Stimulated activated CD4-positive, alpha-beta T cell treated with anti-CD3 and anti-CD28 coated beads, TNF-alpha, amount 100 ng/mL, for 24 hours (primary cell): Measurements from ENCODE around the gene ABCC10.
"Not testable (repeated sequence)": the region's sequence is repeated elsewhere in the genome, so short reads cannot be mapped to it uniquely, and the experiment has no call there.

Source experiments
- DNase-seq, 3 experiments: peaks; one replicate each; pipeline ENCODE4 v3.0.0-alpha.2; 2020; ENCODE audit warnings: low read depth in 3 of 3

ABCC10 gene

DNA sequence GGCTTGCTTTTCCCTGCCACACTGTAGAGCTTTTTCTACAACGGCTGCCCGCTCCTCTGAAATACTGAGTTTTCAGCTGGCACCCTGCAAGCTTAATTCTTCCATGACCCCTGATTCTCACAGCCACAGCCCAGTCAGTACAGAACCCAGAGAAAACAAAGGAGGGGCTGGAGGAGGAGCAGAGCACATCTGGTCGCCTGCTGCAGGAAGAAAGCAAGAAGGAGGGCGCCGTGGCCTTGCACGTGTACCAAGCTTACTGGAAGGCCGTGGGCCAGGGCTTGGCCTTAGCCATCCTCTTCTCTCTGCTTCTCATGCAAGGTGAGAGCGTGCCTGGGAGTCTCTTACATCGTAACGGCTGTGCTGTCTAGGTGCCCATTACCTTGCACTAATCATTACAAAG is 16.7 kb downstream of the ABCC10 start:
- DNase-seq, result no peak

DNA sequence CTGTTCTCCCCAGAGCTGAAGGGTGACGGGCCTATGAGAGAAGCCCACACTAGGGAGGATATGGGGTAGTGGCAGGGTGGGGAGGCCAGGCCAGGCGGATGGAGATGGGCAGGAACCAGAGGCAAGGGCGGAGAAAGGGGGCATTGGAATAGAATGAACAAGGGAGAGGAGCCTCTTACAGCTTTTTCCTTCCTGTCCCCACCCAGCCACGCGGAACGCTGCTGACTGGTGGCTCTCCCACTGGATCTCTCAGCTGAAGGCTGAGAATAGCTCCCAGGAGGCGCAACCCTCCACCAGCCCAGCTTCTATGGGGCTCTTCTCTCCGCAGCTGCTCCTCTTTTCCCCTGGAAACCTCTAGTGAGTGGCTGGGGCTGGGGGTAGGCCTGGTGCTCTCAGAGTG is 17.2 kb downstream of the ABCC10 start:
- no peak for DNase-seq

DNA sequence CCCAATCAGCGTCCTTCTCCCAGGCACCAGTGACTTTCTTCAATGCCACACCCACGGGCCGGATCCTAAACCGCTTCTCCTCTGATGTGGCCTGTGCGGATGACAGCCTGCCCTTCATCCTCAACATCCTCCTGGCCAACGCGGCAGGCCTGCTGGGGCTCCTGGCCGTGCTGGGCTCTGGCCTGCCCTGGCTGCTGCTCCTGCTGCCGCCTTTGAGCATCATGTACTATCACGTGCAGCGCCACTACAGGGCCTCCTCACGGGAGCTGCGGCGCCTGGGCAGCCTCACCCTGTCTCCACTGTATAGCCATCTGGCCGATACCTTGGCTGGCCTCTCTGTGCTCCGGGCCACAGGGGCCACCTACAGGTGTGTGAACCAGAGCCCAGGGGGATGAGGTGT is 18.2 kb downstream of the ABCC10 start:
- DNase-seq, result no peak

DNA sequence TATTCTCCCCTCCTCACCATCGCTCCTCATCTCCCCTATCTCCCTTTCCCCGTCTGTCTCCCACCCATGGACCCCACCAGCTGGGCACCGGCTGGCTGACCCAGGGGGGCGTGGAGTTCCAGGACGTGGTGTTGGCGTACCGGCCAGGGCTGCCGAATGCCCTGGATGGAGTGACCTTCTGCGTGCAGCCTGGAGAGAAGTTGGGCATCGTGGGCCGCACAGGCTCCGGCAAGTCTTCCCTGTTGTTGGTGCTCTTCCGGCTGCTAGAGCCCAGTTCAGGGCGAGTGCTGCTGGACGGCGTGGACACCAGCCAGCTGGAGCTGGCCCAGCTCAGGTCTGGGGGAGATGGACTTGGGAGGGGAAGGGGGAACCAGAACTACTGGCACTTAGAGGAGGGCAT is 20.3 kb downstream of the ABCC10 start:
- DNase-seq, result no peak

DNA sequence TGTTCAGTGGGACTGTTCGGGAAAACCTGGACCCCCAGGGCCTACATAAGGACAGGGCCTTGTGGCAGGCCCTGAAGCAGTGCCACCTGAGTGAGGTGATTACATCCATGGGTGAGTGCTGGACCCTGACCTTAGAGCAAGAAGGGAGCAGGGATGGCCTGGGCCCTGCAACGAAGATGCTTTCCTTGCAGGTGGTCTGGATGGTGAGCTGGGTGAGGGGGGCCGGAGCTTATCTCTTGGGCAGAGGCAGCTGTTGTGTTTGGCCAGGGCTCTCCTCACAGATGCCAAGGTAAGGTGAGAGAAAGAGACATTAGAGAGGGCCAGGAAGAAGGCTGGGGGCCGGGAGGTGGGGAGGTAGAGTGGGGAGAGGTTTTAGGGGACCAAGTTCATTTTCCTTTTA is 21.6 kb downstream of the ABCC10 start:
- no peak for DNase-seq

DNA sequence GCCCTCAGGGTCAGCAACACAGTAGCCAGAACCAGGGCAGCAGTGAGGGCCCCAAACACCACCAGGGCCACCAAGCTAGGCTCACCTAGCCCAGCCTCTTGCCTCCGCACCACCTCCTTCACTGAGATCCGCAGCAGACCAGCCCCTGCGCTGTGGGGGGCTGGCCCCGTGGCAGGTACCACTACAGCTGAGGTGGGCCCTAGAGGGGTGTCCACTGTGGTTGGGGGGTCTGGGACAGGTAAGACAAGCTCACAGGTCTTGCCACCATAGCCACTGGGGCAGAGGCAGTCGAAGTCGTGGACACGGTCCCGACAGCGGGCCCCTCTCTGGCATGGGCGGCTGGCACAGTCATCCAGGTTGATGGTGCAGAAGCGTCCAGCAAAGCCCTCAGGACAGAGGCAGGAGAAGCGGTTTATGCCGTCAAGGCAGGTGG is 23.4 kb downstream of the ABCC10 start:
- no peak for DNase-seq

DNA sequence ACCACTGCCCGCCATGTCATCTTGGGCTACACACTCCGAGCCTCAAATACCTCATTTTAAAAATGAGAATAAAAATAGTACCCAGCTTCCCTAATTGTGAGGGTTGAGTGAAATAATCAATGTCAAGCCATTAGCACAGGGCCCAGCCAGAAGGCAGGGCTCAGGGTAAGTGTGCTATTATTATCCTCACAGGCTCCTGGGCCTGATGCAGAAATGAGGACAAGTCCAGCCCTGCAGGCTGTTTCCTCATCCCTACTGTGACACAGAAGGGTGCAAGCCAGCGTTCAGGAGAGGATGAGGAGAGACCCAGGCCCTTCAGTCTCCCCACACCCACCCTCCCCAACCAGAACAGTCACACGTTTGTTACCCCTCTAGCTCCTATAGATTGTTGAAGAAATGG is 24.0 kb downstream of the ABCC10 start:
- no peak for DNase-seq

DNA sequence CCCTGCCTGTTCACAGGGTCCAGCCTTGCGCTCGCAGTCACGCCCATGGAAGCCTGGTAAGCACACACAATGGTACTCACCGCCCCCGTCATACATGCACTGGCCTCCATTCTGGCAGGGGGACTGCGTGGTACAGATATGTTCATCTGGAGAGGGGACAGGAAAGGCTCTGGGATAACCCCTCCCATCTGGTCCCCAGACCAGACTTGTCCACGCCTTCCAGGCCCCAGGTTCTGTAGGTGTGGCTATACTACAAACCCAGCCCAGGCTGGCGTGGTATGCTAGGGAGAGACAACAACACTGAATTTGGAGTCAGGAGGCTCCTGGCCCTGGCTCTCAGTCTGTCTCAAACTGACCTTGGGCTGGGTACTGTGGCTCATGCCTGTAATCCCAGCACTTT is 24.6 kb downstream of the ABCC10 start:
- no peak for DNase-seq

DNA sequence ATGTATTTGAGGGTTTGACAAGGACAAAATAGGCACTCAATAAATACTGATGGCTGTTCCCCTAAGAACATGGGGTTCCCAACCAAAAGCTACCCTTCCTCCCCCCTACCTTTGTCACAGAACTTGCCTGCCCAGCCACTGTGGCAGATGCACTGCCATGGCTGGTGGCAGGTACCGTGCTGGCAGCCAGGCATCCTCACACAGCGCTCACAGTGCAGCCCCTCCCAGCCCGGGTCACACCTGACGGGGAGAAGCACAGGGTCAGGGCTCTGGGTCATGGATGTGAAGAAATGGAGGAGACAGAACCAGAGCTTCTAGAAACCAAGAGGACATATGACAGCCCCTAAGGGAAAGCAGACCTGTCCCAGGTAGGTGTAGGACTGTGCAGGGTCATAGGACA is 25.6 kb downstream of the ABCC10 start:
- DNase-seq, result no peak

DNA sequence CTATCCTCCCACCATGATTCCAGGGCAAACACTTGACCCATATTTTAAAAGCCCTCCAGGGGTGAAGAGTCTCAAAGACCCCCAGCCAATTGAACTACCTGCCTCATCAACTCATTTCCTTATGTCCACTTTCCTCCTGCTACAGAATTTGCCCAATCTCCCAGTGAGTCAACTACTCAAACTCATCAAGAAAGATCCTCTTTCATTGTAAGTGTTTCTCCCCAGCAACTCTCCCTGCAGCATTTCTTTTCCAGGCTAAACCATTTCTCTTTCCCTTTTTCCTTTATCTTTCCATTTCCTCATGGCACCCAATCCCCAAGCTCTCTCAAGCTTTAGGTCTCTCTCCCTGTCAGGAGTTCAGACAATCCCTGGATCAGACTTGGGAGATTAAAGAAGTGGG is 26.5 kb downstream of the ABCC10 start:
- no peak for DNase-seq

DNA sequence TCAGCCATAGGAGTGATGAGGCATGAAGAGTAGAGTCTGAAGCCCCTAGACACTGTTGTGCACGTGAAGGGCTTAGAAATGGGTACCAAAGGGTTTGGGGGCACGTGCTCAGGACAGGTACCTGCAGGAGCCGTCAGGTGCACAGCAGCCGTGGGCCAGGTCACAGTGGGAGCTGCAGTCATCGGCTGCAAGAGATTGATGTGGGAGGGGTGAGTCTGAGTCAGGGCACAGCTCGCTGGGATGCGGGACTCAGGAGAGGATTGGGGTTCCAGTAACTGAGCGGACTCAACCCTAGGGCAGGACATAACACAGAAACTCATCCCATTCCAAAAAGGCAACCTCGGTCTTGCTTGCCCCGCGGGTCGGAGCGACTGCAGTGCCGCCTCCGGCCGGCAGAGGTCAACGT is 27.0 kb downstream of the ABCC10 start:
- DNase-seq, result peak; percentile 33 to 73 (median 37)

DNA sequence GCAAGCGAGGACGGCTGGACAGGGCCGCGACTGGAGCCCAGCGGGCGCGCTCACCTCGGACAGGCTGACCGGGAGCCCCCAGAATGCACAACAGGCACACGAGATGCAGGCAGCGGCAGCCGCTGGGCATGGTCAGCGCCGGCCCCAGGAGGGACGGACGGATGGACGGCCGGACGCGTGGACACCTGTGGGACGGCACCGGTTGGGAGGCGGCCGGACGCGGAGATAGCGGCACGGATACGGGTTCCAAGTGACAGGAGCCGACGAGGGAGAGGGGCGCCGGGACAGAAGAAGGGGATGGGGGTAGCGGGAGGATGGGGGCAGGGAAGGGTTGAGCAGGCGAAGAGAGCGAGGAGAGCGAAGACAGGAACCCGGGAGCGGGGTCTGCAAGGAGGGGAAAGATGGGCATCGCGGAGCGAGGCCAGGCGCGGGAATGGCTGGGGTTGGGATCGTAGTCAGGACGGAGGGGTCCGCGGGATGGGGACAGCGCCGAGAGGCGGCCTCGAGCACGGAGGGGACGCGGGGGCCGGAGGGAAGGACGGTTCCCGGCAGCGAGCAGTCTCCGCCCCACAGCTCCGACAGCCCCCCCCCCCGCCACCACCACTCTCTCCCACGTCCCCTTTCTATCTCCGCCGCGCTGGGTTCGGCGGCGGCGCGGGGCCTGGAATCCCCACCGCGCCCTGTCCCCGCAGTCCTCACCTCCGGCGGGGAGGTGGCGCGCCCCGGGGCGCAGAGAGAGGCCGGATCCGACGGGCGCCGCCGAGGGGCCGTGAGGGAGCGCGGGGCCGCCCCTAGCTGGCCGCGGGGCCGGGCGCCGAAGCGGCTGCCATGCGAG is 27.6 kb downstream of the ABCC10 start:
- DNase-seq, result peak in 2 of 3 experiments; percentile 11 to 29

DNA sequence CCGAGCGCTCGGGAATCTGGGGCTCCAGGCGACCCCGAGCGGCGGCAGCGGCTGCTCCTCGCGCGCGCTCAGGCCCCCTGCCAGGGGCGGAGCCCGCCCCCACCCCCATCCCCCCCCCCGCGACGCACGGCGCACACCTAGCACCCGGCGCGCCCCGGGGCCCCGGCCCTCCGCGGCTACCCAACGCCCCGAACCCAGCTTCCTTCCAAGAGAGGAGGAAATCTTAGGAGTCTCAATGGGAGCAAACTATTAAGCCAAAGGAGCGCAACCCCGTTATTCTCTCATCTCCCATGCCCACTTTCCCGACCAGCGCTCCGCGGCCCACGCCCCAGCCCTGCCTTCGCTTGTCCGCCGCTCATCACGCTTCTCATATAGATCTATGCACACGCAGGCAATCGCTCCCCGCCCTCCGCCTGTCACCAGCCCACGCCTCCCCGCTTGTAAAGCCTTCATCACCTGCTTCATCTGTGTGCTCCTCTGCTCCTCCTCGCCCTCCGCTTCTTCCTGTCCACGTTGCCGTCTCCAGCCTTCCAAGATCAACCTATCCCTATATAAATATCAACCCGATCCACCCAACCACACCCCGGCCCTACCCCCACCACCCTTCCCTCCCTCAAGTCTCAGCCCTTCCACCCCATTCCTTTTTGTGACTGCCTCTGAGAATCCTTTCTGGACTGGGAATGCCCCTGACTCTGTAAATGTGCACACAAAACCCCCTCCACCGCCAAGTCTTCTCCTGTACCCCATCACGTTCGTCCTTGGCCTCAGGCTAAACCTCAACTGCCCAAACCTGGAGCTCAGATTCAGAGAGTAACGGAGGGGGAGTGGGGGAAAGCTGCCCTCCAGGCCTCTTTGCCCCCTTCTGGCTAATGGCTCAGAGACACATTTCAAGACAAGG is 28.4 kb downstream of the ABCC10 start, which contains the start of gene DLK2:
DLK2 (minus strand) TSS at position 18 of the 898 bp plus-strand sequence. CDS start 723 bp downstream, outside the sequence.
- DNase-seq, result peak in 2 of 3 experiments; percentile 29 to 58

DNA sequence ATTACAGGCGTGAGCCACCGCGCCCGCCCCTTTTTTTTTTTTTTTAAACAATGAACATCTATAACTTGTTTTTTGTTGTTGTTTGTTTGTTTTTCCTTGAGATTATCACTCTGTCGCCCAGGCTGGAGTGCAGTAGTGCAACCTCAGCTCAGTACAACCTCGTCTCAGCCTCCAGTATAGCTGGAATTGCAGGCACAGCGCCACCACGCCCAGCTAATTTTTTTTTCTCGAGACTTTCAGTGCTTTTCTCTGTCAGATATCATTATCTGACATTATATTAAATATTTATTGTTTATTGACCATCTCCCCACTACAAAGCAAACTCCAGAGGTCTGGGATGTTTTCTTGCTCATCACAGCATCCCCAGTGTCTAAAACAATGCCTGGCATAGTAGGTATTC is 30.3 kb downstream of the ABCC10 start:
- no peak for DNase-seq

DNA sequence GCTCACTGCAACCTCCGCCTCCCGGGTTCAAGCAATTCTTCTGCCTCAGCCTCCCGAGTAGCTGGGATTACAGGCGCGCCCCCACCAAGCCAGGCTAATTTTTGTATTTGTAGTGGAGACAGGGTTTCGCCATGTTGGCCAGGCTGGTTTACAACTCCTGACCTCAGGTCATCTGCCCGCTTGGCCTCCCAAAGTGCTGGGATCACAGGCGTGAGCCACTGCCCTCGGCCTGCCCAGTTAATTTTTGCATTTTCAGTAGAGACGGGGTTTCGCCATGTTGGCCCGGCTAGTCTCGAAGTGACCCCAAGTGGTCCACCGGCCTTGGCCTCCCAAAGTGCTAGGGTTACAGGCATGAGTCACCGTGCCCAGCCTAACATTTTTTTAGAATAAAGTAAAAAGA is 30.8 kb downstream of the ABCC10 start:
- not testable (repeated sequence) for DNase-seq

DNA sequence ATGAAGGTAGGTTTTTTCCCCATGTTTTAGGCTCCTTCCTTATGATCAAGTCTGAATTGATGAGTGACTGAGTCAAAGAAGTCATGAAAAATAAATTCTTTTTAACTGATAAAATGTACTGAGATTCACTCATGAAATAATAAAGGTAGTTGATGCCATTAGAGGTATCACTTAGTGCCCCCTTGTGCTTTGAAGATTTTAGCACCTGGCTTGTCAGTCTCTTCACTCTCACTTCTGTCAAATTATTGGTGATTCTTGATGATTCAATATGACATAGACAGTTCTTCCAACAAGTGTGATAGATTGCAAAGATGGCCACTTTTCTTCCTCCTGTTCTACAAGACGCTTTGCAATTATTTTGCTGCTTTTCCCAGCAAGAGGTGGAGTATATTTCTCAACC is 32.2 kb downstream of the ABCC10 start:
- DNase-seq, result no peak

DNA sequence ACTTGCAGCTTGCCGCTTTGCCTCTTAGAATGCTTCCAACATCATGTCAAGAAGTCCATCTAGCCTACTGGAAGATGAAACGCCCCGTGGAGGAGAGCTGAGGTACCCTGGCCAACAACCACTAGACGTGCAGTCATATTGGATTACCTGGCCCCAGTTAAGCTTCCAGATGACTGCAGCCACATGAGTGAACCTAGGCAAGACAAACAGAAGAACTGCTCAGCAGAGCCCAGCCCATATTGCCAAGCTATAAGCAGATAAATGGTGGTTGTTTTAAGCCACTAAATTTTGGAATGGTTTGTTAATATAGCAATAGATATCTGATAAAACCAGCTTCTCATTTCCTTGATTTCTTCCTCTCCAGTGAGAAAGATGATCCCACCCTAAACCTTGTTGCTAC is 32.7 kb downstream of the ABCC10 start:
- no peak for DNase-seq

DNA sequence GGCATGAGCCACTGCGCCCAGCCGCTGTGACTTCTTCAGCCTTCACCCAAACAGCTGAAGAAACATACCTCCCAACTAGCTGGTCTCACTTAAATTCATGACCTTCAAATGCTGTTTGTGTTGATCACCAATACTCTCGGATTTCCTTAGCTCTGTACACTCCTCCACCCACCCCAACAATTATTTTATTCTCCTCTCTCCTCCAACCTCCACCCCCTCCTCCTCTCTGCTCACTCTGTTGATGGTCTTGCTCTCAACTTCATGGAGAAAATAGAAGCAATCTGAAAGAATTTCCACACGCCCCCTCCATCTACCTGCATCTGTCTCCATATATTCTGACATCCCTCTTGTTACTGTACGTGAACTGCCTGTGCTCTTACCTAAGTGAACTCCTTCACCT is 34.6 kb downstream of the ABCC10 start:
- no peak for DNase-seq

DNA sequence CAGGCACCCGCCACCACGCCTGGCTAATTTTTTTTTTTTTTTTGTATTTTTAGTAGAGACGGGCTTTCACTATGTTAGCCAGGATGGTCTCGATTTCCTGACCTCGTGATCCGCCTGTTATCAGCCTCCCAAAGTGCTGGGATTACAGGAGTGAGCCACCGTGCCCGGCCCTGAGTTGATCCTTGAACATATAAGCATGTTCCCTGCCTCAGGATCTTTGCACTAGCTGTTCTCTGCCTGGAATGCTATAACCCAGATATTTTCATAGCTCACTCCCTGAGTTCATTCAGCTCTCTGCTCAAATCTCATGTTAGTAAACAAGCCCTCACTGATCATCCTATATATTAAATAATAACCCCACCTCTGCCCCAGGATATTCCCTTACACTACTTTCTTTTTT is 37.0 kb downstream of the ABCC10 start:
- DNase-seq, result no peak

DNA sequence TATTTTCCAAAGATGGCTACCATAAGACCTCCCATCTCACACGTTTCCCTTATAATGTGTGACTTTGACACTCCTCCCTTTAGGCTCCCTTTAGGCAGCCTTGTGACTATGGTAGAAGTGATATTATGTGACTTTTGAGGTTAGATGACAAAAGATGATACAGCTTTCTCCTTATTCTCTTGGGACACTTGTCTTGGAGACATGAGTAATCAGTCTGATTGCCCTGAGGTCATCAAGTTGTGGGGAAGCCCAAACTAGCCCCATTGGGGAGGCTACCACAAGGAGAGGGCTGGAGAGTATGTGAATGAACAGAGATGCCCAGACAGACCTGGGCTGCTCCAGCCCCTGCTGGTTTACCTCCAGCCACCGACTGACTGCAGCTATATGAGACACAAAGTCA is 38.6 kb downstream of the ABCC10 start:
- DNase-seq, result no peak

DNA sequence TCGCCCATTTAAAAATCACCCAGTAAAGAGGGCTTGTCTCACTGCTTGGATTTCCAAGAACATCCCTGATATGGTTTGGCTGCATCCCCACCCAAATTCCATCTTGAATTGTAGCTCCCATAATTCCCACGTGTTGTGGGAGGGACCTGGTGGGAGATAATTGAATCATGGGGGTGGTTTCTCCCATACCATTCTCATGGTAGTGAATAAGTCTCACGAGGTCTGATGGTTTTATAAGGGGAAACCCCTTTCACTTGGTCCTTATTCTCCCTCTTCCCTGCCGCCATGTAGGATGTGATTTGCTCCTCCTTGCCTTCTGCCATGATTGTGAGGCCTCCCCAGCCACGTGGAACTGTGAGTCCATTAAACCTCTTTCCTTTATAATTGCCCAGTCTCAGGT is 39.9 kb downstream of the ABCC10 start:
- DNase-seq, result not testable (repeated sequence)

DNA sequence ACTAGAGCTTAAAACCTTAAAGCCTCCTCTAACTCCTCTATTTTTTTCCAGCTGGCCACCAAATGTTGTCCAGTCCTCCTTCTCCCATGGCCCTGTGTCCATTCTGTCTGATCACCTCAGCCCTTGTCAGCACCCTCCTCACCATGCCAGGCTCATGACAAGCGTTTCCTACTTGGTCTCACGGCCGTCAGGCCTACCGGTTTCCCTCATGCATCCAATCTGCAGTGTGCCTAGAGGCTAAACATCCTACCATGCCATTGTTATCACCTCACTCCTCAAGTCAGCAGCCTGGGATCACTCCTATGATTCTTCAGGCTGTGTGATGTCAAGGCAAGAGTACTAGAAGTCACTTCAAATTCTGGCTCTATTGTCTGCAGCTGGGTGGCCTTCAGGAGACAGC is 40.4 kb downstream of the ABCC10 start:
- DNase-seq, result no peak

DNA sequence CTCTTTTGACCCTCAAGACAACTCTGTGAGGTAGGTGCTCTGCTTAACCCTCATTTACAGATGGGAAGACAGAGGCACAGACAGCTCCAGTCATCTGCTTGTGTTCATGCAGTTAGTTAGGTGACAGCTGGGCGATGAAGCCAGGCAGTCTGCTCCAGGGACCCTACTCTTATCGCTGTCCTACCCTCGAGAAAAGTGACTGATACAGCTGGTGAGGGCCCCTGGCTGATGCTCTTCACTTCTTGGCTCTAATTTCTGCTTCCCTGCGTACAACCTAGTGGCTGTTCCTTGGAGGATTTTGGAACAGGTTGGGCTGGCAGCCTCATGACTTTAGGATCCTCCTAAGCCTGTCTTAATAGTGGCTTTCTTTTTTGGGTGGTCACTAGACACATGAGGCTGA is 40.9 kb downstream of the ABCC10 start:
- no peak for DNase-seq
